OCI-M1 (cell line): Measurements from ENCODE around the gene SPRED1.

Source experiments
- DNase-seq: peaks from one replicate; lab custom pipeline; 2025; lab: John Stamatoyannopoulos, UW

Gene SPRED1

DNA sequence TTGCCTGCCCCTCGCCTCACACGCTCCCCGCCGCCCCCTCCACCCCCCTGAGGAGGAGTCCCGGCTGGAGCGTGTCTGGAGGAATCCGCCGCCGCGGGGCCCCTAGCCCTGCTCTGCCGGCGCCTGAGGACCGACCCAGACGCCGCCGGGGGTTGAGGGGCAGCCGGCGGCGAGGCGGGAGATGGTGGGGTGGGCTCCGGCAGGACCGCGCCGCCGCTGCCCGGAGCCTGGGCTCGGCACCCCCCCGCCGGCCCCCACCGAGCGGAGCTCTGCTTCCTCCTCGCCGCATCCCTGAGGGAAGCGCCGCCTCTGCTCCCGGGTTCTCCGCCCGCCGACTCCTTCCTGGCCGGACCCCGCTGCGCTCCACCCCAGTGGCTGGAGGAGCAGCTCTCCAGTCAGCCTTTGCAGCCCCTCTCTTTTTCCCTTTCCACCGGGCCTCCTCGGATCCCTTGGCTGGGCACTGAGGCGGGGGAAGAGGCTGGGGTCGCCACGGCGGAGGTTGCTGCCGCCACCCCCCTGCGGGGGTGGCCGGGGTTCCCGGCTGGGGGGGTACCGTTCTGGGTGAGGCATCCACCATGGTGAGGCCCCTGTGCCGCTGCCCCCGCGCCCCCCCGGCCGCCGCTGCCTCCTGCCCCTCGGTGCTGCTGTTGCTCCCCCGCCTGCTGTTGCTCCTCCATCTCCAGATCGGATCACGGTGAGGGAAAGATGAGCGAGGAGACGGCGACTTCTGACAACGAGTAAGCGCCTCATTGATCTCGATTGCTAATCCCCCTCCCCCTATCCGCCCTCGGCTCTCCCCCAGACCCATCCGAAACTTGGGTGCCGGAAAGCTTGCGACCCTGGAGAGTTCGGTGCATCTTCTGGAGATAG lies at the start of gene SPRED1:
SPRED1 (plus strand) TSS at position 356 of the 870 bp plus-strand sequence; CDS start at position 706, 350 bp downstream.
- peak; percentile 69 for DNase-seq

DNA sequence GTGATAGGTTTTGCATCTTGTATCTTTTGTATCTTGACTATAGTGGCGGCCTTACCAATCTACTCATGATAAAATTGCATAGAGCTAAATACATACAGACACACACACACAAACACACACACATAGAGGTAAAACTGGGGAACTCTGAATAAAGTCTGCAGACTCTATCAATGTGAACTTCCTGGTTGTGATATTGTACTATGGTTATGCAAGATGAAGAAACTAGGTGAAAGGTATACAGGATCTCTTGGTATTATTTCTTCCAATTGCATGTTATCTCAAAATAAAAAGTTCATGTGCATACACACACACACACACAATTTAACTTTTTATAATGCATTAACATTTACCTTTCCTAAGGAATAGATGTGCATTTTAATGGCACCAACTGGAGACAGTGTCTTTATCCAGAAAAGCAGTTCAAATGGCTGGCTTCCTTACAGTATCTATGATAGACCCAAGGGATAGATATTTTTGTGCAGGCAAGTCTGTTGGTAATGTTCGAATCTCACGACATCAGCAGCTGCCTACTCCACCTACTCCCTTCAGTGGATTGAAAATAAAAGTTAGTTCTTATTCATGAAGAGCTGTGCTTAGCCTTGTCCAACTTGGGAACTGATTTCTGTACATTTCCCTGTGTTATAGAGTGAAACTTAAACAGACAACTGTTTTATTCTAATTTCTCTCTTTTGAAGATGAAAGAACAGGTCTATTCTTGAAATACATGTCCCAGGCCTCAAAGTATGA lies 46.9 kb upstream of the SPRED1 start:
- no peak for DNase-seq

DNA sequence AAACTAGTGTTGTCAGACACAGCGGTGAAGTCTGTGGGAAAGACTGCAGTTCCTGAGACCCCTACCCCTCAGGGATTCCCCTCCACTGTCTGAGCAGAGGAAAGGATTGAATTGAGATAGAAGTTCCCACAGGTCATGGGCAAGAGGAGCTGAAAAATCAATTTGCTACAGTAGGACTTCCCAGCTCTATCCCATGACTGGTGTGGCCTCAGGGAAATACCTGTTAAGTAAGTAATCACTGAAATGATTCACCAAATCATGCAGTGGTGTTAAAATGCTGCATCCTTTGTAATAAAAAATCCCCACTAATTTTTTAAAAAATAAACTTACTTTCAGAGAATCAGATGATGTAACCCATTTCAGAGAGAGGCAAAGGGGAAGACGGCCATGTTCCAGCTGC lies 45.0 kb upstream of the SPRED1 start:
- no peak for DNase-seq

DNA sequence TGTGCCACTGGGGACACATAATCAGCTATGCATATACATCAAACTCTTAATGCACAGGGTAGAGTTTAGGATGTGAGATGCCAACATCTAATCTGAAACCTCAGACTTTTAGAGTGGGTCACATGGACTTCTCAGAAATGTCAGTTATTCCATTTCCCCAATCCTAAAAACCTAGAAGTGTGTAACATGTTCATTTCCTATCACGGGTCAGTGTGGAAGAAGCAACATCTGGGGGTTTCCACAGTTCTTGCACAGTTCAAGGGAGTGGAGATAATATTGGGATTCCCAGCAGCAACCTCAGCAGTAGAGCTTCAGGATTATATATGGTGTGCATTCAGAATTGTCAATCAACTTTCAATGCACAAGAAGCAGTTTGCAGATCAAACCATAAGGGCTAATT lies 44.4 kb upstream of the SPRED1 start:
- no peak for DNase-seq

DNA sequence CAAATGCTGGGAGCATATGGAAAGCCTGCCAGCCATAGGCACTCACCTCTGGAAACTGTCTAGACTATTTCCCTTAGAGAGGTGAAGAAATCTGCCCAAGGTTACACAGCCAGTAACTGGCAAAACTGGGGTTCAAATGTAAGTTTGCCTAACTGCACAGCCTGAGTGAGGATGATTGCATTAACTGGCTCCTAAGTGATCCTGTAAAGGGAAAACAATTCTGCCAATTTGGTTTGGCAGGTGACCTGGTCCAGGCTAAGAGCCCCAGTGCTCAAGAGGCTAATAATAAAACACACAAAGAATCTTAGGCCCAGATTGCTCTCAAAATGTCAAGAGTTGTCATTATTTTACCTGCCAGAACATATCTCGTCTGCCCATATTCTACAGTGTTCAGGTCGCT lies 43.9 kb upstream of the SPRED1 start:
- no peak for DNase-seq

DNA sequence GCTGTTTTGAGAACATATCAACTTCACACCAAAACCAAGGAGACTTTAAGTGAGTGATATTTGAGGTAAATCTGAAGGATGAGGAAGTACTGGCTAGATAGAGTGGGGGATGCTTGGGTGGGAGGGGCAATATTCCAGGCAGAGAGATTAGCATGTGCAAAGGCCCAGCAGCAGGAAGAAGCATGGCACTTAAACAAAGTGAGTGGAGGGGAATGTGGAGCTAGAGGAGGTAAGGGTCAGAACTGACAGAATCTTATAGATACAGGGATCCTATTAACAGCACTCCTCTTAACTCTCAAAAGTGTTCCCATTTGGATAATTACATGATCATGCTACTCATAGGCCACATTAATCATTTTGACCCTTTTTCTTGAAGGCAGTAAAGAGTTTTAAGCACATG lies 41.4 kb upstream of the SPRED1 start:
- DNase-seq = no peak

DNA sequence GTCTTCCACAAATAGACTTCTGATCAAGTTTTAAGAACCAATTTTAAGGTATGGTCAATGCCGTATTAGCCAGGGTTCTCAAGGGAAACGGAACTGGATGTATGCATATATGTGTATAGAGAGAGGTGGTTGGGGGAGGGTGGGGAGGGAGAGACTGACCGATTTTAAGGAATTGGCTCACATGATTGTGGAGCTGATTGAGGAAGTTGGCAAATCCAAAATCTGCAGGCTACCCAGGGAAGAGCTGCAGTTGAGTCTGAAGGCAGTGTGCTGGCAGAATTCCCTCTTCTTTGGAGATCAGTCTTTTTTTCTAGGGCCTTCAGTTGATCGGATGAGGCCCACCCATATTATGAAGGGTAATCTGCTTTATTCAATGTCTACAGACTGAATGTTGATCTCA lies 40.8 kb upstream of the SPRED1 start:
- no peak for DNase-seq

DNA sequence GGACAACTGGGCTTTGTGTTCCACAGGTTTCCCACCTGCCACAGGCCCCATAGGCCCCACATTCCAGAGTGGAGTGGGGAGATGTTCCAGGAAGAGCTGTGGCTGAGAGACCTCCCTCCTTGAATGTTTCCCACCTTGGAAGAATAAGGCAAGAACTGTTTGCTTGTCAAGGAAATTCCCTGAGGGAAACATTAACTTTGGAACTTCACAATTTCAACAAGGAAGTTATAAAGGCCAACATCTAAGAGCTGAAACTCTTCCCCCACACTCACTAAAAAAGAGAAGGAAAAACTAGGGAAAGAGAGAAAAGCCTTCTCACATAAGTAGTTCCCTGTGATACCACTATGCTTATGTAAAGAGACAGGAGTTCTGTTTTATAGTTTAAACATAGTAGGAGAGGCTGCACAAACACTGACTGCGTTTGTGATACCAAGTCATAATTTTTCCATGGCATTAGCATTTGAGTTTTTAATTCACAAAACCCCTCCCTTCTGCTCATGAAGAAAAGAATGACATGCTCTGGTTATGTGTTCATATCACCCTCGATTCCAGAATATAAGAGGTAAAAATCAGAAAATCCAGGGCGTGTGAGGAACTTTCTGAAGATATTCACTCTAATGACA lies 39.8 kb upstream of the SPRED1 start:
- DNase-seq = no peak

DNA sequence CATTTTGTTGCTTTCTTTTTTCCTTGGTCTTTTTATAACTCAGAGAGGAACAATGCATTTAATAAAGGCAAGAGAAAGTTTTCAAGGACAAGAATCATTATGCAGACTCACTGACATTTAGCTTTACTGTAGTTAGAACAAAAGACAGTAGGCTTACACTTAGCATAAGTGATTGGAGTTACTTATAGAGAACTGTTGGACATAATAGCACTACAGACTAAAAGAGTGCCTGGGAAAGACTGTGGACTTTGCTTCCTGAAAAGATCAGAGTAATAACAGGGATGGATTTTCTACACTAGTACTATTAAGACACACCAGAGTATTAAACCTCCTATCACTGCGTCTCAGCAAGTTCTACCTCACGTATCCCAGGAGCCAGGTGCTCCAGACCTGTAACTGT lies 39.3 kb upstream of the SPRED1 start:
- no peak for DNase-seq

DNA sequence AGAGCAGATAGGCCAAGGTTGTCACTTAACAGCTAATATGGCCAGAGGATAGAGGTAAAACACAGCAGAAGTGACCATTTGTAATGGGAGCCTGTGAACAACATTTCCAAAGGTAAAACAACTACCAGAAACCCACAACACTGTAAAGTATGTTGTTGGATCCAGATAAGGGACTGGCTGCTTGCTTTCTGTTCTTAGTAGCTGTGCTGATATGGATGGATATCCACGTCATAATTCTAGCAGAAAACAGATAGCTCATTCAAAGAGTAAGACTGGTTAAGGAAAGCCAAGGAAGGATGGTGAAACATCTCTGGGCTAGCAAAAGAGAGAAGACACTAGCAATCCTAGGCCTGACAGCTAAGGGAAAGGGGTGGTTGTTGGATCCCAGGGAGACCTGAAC lies 36.9 kb upstream of the SPRED1 start:
- peak; percentile 51 for DNase-seq

DNA sequence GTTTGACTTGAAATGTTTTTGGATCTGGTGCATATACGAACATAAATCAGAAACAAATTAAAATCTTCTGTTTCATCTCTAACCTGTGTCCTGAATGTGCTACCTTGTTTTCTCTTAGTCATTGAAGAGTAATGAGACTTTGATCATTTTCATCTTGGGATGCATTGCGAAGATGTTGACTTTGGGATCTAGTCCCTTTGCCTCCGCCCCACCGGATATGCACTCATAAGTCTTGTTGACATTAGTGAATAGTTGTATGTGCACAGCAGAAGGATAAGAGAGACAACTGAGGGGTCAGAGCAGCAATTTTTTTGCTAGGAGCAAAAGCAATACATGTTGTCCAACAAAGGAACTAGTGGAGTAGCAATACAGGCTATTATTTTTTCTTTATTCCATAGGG lies 35.9 kb upstream of the SPRED1 start:
- no peak for DNase-seq

DNA sequence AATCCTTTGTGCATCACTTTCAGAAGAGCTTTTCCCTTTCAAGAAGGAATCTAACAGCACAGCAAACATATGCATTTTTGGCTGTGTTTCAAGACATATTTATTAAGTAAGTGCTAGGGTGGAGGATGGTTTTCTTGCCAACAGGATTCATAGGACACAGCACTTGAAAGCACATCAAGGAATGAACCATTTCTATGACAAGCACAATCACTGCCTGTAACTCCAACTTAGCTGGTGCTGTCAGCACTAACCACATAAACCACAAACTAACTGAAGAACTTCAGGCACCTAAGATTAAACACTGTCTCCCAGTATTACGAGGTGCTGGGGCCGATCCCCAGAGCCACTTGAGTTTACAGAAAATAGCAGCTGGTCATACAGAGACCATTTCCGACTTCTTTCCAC lies 35.4 kb upstream of the SPRED1 start:
- peak; percentile 58 for DNase-seq

DNA sequence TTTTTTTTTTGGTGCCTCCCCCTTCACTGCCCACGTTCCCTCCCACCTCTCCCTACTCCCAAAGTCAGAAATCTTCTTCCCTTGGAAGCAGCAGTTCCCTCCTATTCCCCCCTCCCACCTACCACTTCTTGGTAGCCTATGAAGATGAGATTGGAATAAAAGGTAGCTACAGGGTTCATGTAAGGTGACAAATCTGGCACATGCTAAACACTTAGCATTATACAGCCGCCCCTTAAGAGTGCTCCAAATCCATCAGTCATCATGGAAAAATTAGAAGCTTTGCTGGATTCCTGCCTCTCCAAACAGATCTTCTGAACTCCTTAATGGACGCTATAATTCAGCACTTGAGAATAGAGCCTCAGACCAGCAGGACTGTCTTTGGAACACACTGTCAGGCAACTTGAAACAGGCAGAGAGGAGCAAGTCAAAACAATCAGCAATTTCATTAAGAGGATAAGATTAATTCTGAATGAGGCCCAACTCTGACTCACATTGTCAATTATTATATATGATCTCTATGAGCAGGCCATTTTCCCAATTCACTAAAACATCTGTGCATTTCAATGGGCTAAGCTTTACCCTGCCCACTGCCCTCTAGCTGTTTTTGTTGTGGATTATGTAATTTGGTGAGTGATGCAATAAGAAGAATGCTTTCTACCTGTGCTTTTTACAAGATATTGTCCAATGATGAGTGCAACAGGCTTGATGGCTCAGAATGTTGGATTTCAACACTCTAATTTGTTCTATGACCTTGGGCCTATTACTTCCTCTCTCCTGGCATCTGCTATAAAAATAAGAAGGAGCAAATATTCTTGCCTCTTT lies 34.6 kb upstream of the SPRED1 start:
- DNase-seq = peak; percentile 17

DNA sequence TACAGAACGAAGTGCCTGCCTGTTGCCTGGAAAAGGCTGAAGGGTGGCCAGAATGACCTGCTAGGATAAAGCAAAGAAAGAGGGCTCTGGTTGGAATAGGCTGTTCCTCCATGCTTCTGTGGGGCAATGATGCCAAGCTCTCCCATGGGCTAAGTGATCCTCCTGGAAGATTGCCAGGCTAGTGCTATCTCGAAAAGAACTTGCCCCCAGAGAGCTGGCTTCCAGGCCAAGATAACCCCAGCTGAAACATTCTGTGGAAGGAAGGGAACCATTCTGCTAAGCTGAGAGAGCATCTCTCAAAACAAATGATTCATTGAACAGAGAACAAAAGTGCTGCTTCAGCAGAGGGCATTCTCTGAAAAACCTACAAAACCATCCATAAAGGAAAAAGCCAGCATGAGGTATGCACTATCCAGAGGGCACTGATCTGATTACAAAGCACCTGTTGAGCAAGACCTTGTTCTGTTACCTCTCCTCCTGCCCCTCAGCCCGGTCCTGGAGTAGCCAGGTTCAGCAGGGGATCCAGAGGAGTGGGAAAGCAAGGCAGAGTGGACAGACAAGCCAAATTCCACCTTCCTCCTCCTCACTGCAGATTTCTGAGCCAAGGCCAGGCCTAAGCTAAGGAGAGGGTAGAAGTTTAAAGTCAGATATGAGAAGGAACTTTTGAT lies 31.9 kb upstream of the SPRED1 start:
- DNase-seq = peak; percentile 3

DNA sequence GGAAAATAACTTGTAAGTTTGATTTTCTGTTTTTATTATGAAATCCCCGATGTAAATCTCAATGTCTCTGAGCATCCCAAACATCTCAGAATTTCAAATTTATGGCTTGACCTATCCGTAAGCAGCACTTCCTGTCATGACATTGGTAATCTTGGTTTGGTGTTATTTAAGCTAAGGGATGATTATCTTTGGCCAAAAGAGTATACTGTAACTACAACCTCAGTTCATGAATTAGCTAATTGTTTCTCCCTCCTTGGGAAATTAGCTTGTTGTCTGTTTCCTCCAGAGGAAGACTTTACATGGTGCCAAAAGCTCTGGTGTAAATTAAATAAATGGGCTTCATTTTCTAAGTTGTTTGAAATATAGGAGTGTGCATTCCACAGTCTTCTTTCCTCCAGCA lies 28.1 kb upstream of the SPRED1 start:
- DNase-seq = no peak

DNA sequence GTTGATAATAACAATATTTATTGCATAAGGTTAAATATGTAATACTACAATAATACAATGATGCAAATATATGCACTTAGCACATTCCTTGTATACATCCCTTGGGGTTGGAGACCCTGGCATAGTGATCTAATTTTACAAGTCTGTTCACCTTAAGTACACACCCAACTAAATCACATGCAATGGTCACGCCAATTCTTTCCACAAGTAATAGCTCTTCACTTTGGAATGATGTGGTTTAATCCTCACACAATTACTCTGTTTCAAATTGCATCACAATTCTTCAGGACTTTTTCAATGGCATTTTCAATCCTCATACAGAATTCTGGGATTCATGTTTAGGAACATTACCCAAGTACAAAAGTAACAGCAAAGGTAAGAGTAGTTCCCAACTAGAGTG lies 27.3 kb upstream of the SPRED1 start:
- DNase-seq = no peak

DNA sequence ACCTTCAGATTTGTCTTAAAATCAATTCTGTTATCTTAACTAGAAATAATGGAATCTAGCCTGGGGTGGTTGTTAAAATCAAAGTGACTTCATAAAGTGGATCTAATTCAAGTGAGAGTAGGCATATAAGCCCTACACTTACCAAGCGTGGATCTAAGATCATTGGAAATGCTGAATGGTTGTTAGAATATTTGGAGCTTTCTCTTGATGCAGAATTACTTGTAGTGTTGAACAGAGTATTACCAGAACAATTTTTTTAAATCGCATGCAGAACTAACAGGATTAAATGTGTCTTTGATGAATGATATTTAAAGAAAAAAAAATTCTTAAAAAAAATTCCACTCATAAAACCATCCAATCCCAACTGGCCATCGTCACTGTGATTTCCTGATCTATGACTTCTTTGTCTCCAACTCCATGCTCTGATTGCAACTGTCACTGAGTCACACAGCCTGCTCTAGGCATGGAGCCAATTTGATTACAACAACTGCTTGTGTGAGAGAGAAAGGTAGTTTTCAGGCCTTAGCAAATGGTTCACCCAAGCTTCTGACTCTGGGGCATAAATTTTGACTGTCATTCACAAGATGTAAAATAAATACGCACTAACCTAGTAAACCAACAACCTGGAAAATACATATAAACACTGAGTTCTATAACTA lies 25.9 kb upstream of the SPRED1 start:
- no peak for DNase-seq

DNA sequence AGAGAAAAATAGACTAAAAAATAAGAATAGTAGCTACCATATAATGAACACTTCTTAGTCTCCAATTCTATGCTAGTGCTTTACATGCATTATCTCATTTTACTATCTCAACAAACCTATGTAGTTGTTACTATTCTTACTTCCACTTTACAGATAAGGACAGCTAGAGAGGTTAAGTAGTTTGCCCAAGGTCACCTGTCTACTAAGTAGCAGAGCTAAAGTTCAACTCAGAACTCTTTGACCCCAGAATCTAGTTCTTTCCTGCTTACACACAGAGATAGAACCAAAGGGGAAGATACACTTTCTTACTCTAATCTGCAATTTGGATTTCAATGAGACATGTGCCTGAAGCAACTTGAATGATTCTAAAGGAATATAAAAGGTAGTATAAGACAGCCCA lies 24.7 kb upstream of the SPRED1 start:
- DNase-seq = no peak

DNA sequence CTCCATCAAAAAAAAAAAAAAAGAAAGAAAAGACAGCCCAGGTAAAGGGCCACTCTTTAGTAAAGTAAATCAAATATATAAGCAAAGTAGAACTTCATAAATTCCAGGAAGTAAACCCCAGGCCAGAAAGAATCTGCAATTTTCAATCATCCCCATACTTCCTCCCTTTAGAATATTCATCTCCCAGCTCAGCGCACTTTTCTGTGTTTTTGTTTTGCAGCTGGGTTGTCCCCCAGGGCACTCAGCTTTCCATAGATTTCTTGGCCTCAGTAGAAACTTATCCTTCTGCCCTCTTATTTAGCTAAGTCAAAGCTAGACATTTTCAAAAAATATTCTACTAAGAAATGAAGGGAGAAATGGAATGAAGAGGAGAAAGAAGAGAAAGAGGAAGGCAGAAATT lies 24.0 kb upstream of the SPRED1 start:
- no peak for DNase-seq

DNA sequence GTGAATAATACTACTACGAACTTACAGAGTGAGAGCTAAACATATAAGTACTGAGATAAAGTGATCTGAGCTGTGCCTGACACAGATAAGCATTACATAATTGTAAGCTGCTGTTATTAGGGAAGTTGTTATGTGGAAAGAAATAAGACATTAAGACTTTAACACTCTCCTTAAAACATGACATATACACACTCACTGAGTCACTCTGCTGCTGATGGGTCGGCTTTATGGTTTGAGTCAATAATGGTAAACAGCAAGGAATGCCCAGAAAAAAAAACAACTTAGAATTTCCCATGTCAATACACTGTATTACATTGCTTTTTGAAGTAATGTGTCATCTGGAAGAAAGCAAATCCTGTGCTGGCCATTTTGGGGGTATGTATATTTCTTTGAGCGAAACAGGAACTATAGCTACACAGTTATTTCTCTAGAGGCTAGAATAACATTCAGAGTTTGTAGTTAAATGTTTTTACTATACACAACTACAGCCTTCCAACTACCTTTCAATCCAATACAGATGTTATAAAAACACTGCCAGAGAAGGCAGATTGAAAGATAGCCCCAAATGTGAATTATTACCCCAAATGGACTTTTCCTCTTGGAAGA lies 22.8 kb upstream of the SPRED1 start:
- no peak for DNase-seq

DNA sequence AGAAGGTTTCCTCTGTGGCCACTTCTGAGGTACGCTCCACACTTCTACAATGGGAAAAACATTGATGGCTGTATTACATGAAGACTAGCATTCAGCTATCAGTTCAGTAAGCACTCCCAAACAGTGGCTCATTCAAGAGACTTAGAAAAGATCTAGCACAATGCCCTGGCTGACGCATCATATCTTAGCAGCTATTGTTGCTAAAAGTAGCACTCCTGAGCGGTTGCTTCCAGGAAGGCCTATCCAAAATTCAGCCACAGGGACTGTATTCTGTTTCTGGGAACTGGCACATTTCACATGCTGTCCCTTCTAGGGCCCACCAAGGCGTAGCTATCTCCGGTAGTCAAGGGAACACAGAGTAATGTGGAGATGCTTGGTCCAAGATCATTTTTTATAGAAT lies 21.2 kb upstream of the SPRED1 start:
- no peak for DNase-seq
